HG03469 (cell line): ENCODE data around the gene SORBS2.
"Not testable (repeated sequence)": the region's sequence is repeated elsewhere in the genome, so short reads cannot be mapped to it uniquely, and the experiment has no call there.

Source experiments
- ATAC-seq: cut with Tn5 transposase; IDR thresholded peaks from one replicate; pipeline ENCODE4 v1.9.1; 2021; ENCODE audit warnings: mild to moderate bottlenecking, moderate library complexity, moderate number of reproducible peaks; ENCODE audit not compliant: unreplicated experiment

SORBS2 gene, protein sequence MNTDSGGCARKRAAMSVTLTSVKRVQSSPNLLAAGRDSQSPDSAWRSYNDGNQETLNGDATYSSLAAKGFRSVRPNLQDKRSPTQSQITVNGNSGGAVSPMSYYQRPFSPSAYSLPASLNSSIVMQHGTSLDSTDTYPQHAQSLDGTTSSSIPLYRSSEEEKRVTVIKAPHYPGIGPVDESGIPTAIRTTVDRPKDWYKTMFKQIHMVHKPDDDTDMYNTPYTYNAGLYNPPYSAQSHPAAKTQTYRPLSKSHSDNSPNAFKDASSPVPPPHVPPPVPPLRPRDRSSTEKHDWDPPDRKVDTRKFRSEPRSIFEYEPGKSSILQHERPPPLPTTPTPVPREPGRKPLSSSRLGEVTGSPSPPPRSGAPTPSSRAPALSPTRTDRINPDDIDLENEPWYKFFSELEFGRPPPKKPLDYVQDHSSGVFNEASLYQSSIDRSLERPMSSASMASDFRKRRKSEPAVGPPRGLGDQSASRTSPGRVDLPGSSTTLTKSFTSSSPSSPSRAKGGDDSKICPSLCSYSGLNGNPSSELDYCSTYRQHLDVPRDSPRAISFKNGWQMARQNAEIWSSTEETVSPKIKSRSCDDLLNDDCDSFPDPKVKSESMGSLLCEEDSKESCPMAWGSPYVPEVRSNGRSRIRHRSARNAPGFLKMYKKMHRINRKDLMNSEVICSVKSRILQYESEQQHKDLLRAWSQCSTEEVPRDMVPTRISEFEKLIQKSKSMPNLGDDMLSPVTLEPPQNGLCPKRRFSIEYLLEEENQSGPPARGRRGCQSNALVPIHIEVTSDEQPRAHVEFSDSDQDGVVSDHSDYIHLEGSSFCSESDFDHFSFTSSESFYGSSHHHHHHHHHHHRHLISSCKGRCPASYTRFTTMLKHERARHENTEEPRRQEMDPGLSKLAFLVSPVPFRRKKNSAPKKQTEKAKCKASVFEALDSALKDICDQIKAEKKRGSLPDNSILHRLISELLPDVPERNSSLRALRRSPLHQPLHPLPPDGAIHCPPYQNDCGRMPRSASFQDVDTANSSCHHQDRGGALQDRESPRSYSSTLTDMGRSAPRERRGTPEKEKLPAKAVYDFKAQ (N-terminal part only)

GRCh38 chr4:185811509-185812364 lies at the start of gene SORBS2:
SORBS2 (minus strand) TSS chr4:185812194; CDS start chr4:185690571, 121,623 bp downstream.
- ATAC-seq, result peak; percentile 82

GRCh38 chr4:185859111-185859510 lies 47.1 kb upstream of the SORBS2 start:
- no peak for ATAC-seq

DNA sequence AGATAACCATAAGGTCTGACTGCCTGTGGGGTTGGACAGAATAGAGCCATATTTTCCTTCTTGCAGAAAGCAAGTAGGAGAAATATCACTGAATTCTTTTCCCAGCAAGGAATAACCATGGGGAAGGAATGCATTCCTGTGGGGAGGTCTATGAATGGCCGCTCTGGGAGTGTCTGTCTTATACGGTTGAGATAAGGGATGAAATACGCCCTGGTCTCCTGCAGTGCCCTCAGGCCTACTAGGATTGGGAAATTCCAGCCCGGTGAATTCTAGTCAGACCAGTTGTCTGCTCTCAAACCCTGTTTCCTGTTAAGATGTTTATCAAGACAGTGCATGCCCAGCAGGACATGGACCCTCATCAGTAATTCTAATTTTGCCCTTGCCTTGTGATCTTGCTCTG lies 45.6 kb upstream of the SORBS2 start:
- ATAC-seq, result not testable (repeated sequence)

- ATAC-seq, result no peak
These were observed 41.8 kb upstream of the SORBS2 start for GRCh38 chr4:185853841-185854240.

DNA sequence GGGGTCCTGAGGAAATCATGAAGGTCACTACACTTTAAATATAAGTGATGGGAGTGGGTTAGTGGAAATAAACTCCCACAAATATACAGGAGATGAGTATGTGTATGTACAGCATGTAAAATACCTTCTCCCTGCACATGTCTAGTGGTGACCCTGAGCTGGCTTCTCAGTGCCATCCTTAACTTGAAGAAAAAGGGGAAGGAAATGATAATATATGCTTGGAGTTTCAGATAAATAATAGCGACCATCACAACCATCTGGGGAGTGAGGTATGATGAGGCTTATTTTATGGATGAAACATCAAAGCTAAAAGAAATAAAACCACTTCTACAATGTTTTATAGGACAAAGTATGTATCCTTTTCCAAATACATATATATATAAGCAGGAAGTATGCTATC lies 41.0 kb upstream of the SORBS2 start:
- ATAC-seq, result no peak

DNA sequence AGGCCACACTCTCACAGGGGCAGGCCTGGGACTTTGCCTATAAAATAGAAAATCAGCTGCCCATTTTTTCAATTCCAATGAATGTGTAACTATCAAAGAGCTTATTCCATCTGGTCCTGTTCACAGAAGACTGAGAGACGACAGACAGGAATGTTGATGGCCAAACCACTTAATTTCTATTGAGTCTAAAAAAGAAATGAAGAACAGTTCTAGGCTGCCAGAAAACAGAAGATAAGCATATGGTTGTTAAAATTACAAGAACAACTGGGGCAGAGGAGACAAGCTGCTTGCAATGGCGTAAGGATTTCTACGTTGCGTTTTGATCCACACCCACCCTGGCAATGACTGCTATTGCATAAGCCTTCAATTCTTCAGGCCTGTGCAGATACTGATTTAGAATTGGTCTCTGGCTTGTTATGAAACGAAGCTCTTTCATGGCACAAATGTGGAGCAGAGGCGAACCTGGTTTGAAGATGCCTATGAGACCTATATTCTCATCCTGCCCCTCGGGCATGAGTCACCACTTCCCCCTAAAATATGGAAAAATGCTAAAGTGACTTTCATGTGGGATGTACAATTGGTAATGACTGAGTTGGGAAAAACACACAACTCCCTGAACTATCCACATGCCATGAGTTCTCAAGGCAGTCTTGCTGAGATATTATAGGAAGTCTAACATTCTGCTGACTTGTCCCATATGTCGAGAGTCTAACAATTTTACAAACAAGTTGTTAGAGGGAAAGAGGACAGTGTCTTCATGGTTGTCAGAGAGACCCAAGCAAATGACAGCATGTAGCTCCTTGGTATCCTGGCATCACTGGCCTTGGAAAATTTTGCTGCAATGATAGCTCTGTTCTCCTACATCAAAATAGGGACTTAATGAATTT lies 37.9 kb upstream of the SORBS2 start:
- ATAC-seq, result no peak

DNA sequence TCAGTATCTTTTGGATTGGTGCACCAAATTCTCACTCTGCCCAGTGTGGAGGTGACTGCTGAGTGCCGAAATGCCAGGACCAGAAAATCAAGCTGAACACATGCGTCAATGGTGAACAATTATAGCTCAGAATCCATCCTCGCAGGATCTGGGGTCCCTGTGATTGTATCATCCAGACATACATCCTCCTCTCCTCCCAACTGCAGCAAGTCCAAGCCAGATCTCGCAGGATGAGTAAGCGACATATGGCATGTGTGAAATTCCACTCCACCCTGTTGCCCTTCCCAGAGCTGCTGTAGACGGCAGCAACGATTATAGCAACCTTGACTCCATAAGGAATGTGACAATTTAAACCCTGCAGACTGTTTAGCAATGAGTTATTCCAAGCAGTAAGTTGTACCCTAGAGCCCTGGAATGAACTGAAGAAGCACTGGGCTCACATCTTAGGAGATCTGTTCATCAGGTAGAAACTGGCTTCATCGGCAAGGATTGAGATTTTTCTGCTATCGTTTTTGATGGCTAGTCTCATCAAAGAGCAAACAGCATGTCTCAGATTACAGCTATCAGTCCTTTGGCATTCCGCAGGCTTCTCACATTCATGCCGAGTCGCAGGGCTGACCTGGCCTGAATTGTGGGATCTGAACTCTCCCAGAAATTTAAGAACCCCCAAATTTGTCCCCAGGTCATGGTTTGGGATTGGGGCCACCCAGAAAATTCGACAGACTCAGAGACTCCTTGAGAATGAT lies 35.5 kb upstream of the SORBS2 start:
- ATAC-seq, result no peak

DNA sequence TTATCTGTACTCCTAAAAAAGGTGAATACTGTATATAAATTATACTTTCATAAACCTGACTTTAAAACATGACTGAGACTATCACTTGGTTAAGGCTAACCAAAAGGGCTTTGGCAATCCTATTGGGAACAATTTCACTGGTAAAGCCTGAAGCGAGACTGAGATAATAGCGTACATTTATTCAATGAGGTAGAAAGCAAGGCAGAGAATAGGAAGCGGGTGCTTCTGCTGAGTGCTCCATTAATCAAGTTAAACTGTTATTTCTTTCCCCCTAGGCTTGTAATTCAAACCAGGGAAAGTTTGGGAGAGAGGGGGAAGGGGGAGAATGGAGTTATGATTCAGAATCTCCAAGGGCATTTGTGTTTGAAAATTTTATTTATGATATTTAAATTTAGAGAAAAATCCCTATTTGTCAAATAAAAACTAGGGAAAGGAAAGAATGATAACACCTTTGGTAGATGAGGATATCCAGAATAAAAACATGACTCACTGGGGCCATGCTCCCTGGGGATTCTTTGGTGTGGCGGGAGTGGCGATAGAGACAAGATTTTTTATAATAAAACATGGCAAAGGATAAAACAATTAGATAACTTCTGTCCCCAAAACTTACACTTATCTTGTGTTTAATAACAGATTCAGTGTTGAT lies 34.6 kb upstream of the SORBS2 start:
- ATAC-seq, result no peak

GRCh38 chr4:185845966-185846365 lies 34.0 kb upstream of the SORBS2 start:
- no peak for ATAC-seq

DNA sequence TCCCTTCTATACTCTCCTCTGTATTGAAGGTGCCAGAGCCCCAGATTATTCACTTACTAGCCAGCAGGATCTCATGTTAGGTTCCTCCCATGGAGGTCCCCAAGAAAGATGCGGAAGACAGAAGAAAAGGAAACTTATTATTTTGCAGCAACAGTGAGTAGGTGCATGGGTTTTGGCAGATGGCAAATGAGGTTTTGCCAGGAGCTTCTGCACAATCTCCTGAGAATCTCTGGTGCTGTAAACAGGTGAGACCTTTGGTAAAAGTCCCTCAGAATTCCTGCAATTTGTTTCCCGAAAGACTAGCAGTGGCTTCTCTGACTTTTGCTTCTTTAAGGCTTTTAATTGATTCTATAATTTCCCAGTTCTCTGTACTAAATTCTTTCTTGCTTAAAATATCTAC lies 29.5 kb upstream of the SORBS2 start:
- no peak for ATAC-seq

DNA sequence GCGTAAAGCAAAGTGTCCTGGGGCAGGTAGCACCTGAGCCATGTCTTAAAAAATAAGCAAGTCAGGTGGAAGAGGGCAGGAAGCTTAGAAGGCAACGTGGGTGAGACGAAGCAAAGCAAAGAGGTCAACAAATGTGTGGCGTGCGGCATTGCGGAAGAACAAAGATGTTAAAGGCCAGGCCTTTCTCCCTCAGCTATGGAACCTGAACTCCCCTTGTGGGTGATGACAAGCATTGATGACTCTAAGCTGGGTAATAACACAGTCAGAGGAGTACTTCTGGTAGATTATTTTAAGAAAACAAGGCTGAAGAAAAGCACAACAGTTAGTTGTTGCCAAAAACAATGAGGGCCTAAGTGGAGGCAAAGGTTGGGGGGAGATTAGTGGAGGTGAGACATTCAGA lies 29.0 kb upstream of the SORBS2 start:
- no peak for ATAC-seq

DNA sequence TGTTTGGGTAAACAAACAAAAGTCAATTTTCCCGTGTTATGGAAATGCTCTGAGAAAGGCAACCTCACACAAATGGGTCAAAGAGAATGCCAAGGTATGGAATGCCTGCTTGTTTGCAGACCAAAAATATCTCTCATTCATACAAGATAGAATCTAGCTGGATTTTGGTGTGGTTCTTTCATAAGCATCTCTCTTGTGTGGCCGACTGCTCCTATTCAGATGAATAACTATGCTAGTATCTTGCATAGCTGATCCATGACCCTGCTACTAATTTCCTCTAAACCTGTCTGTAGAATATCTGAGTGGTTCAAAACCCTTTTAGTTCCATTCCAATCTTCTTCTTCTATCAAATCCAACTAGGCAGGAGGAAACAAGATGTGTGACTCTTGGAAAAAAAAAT lies 28.2 kb upstream of the SORBS2 start:
- no peak for ATAC-seq

DNA sequence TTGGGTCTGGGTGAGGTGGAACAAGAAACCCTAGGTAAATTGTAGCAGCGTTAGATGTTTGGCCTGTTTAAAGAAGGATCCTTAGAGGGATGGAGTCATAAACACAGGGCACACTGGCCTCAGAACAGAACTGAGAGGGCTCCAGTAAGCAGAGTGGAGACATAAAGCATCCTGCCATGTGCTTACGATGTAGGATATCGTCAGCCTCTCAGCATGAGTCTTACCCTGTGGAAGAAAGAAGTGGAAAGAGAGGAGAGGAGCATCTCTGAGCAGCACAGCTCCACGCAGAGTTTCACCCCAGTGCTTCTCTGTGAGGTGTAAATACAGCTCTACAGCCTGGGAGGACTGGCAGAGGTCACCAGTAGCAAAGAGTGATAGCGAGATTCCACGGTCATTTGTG lies 27.8 kb upstream of the SORBS2 start:
- ATAC-seq, result no peak

GRCh38 chr4:185839194-185839712 lies 27.3 kb upstream of the SORBS2 start:
- no peak for ATAC-seq

DNA sequence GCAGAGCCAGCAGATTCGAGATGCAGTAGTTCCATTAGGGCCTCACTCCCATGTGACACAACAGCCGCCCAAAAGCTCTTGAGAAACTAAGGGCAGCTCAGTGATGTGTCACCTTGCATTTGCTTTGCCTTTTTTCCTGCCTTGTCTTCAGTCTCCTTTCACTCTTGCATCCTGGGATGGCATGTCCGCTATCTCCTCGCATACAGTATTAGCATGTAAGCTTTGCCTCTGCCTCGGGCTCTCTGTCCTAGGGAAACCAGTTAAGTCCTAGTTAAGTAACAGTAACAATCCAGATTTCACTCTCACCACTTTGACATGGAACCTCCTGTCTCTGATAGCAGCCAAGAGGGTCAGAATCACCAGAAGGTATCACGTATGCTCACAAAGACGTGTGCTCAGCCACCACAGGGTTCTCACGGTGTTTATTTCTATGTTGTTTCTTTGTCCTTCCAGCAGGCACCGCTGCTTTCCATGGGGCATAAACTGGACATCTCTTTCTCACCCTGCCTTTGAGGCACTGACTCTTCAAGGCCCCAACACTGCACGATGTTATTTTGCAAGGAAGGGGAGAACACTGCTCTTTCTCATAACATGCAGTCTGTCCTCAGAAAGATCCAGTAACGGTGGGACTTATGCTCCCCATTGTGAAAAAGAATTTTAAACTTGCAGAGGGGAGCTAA lies 26.7 kb upstream of the SORBS2 start:
- ATAC-seq, result no peak

DNA sequence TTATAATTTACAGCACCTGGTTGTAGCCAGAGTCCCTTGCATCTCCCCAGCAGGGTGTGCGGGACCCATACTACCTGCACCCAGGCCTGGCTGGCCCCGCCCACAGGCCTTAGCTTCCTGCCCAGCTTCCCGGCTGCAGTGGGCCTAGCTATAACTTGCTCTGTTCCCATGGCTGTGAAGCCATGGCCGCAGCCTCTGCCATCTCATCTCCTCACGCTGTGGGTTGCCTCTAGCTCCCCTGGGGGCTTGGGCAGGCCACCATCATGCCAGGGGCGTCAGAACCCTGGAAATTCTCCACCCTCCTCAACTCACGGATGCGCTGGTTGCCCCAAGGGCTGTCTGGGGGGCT lies 26.1 kb upstream of the SORBS2 start:
- no peak for ATAC-seq

DNA sequence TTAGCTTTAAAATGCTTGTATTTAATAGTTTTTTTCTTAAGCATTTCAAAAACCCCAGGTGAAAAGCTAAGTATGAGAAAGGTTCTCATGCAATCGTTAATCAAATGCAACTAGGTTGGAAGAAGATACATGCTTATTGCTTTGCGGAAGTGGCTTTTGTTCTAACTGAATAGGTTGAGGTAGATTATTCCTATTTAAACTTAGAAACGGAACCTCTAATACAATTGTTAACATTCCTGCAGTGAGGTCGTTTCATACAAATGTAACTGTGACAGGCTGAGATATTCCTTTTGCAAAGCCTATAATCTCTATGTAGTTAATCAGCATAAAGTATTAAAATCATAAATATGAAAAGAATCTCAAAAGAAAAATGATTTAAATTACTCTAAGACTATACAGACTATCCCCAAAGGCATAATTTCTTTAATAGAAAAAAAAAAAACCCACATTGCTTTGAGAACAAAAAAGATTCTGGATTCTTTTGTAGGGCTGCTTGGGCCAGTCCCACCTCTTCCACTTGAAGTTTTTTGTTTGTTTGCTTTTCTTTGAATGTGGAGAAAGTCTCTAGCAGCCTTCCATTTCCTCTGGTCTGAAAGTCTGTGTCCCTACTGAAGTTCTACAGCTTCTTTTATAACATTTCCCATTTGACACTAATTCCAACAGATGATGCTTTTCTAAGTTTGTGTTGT lies 25.6 kb upstream of the SORBS2 start:
- no peak for ATAC-seq
